Stomach (tissue), 9 donors: ENCODE results near the gene KRTAP5-2. TPM values are rescaled to one million over a fixed set of nuclear protein-coding genes. Genes with fewer than 3 reads are reported as not detected.

Experiments used
- DNase-seq, 2 donors: peaks; one replicate each; pipeline versions ENCODE4 v3.0.0 to v3.0.0-alpha.2; 2013 to 2019
- H3K27ac ChIP-seq, 5 donors: fragments of 200-600 bp in 4 of 5; sonication (generic) in 4 of 5; one replicate each; pipeline ENCODE4 v1.5.1; 2013 to 2019; ENCODE audit warnings: mild to moderate bottlenecking in 1 of 5, moderate library complexity in 1 of 5
- H3K27me3 ChIP-seq, 3 donors: fragments of 200-600 bp; sonication (generic); one replicate each; pipeline ENCODE4 v1.5.1; 2017 to 2019; ENCODE audit warnings: mixed run types in 1 of 3
- H3K36me3 ChIP-seq, 4 donors: fragments of 200-600 bp; sonication (generic); 1 replicate in 3 of 4; 2 replicates in 1 of 4; pipeline ENCODE4 v1.5.1; 2016 to 2019
- H3K4me1 ChIP-seq, 4 donors: fragments of 200-600 bp; sonication (generic); one replicate each; pipeline ENCODE4 v1.5.1; 2016 to 2019
- H3K4me3 ChIP-seq, 4 donors: fragments of 200-600 bp; sonication (generic) in 3 of 4; one replicate each; pipeline ENCODE4 v1.5.1; 2016 to 2019; ENCODE audit warnings: mild to moderate bottlenecking in 1 of 4
- H3K9me3 ChIP-seq, 4 donors: fragments of 200-600 bp; sonication (generic); one replicate each; pipeline ENCODE4 v1.5.1; 2016 to 2019
- CTCF ChIP-seq, 7 experiments: fragments of 450-650 bp in 4 of 7; fragments of 200-600 bp in 3 of 7; sonication (generic) in 3 of 7; IDR thresholded peaks; one replicate each; pipeline ENCODE4 v1.5.1; 2016 to 2019; ENCODE audit warnings: antibody characterized with exemption in 7 of 7, control low read depth in 2 of 7, mild to moderate bottlenecking in 1 of 7
- EP300 ChIP-seq: sonication (generic); formaldehyde crosslinking; IDR thresholded peaks from one replicate; pipeline ENCODE4 v1.6.1; 2017; ENCODE audit warnings: antibody characterized with exemption
- POLR2A ChIP-seq, 4 donors: fragments of 450-650 bp; IDR thresholded peaks; one replicate each; pipeline ENCODE4 v1.6.1; 2016; ENCODE audit warnings: antibody characterized with exemption in 4 of 4, control low read depth in 2 of 4, mild to moderate bottlenecking in 1 of 4, moderate library complexity in 1 of 4
- POLR2AphosphoS5 ChIP-seq, 3 donors: sonication (generic); formaldehyde crosslinking; IDR thresholded peaks; one replicate each; pipeline ENCODE4 v1.6.1; 2016; ENCODE audit warnings: antibody characterized with exemption in 3 of 3
- WGBS, 5 donors: extraction: QIAGEN DNeasy Blood & Tissue Kit in 3 of 5; methylation state at CpG; one replicate each; pipeline versions ENCODE4 v1.1.5 to v1.1.7; 2013 to 2018; 5-methylcytosine and 5-hydroxymethylcytosine counted together
- intact Hi-C: fragments of 100-400 bp; cut with DNase I; formaldehyde crosslinking; loops from one replicate; pipeline ENCODE4 v1.15.1; 2023; ENCODE audit warnings: low total_unique reads
- polyA plus RNA-seq, 3 donors: library from polyadenylated mRNA; stranded (reverse); fragments of 200-250 nt; gene quantifications; one replicate each; pipeline ENCODE4 v1.2.3, GENCODE V29; 2013
- total RNA-seq, 5 donors: library from RNA; depleted of rRNA; stranded (reverse); fragments of >200 nt; gene quantifications; one replicate each; pipeline versions ENCODE4 v1.1.0 to v1.2.3, GENCODE V29; 2014 to 2016
- donor health status: healthy with polysubstance abuse.
- donor health status: Bipolar disorder and iron deficiency.
- donor health status: healthy.

The KRTAP5-2 gene
- total and polyA plus RNA-seq, 8 donors: not detected

GRCh38 chr11:1630271-1630670 is 32.2 kb upstream of the KRTAP5-2 start:
- no peak for TF ChIP-seq EP300
- no peak for TF ChIP-seq CTCF (IDR thresholded peaks at IDR 0.05)
- no peak for TF ChIP-seq POLR2A (IDR thresholded peaks at IDR 0.05)
- no peak for TF ChIP-seq POLR2AphosphoS5 (IDR thresholded peaks at IDR 0.05)
- peaks cover 0 to 88% (median 37%) of the 10 kb centered on the region in 3 donors for H3K27me3 ChIP-seq
- intact Hi-C loops: no loop called here

GRCh38 chr11:1629326-1630185 is 31.5 kb upstream of the KRTAP5-2 start, which contains the start of gene KRTAP5-5:
Gene KRTAP5-5 (plus strand): TSS chr11:1629775. CDS start chr11:1629841, 66 bp downstream.
- 67 to 76% (median 71%) methylated on average over 16 to 25 of the region's 26 CpGs for WGBS, 5 donors
- H3K9me3 ChIP-seq: no peaks in the 10 kb centered on the region
- intact Hi-C loops: no loop called here

More at GRCh38 chr11:1630271-1630670, 32.2 kb upstream of the KRTAP5-2 start:
- DNase-seq: no peak
- 46 to 69% (median 67%) methylated on average over 1 to 2 of the region's 2 CpGs for WGBS, 5 donors
- Histone ChIP-seq H3K9me3 (no peaks in the 10 kb centered on the region), H3K4me1 (peaks cover 0 to 9% (median 3%) of the 10 kb centered on the region in 4 donors), H3K4me3 (no peak overlapping the region), H3K36me3 (no peaks in the 10 kb centered on the region), H3K27ac (no peak overlapping the region)

GRCh38 chr11:1628506-1629325 is 30.6 kb upstream of the KRTAP5-2 start:
- intact Hi-C loops: no loop called here
- DNase-seq: peak; percentile 58 to 82
- Histone ChIP-seq H3K27ac (no peak overlapping the region), H3K4me1 (peaks cover 0 to 9% (median 3%) of the 10 kb centered on the region in 4 donors), H3K4me3 (no peak overlapping the region), H3K36me3 (no peaks in the 10 kb centered on the region), H3K9me3 (no peaks in the 10 kb centered on the region), H3K27me3 (peaks cover 0 to 80% (median 30%) of the 10 kb centered on the region in 3 donors)
- 25 to 53% (median 28%) methylated on average over 17 to 35 of the region's 35 CpGs for WGBS, 5 donors
- peak in 5 of 7 experiments; percentile 27 to 91 (median 85) for TF ChIP-seq CTCF (IDR thresholded peaks at IDR 0.05)
- TF ChIP-seq POLR2A (IDR thresholded peaks at IDR 0.05): no peak

More at GRCh38 chr11:1629326-1630185, 31.5 kb upstream of the KRTAP5-2 start, which contains the start of gene KRTAP5-5:
- TF ChIP-seq CTCF (IDR thresholded peaks at IDR 0.05) (no peak), POLR2AphosphoS5 (IDR thresholded peaks at IDR 0.05) (no peak), POLR2A (IDR thresholded peaks at IDR 0.05) (no peak), EP300 (no peak)
- H3K27ac ChIP-seq: no peak within 1 kb of the TSS
- no peak within 1 kb of the TSS for H3K4me3 ChIP-seq
- peaks cover 0 to 9% (median 3%) of the 10 kb centered on the region in 4 donors for H3K4me1 ChIP-seq
- H3K36me3 ChIP-seq: no peaks in the 10 kb centered on the region
- no peak for DNase-seq
- peaks cover 0 to 87% (median 37%) of the 10 kb centered on the region in 3 donors for H3K27me3 ChIP-seq

- H3K36me3 ChIP-seq: no peaks in the 10 kb centered on the region
These were observed 27.4 kb upstream of the KRTAP5-2 start for GRCh38 chr11:1625541-1625940.

More at GRCh38 chr11:1625541-1625940, 27.4 kb upstream of the KRTAP5-2 start:
- DNase-seq: no peak
- Histone ChIP-seq H3K4me3 (no peak overlapping the region), H3K27ac (no peak overlapping the region), H3K9me3 (no peaks in the 10 kb centered on the region), H3K27me3 (peaks cover 0 to 71% (median 13%) of the 10 kb centered on the region in 3 donors), H3K4me1 (peaks cover 0 to 9% (median 3%) of the 10 kb centered on the region in 4 donors)
- 75 to 87% (median 81%) methylated on average over 11 to 13 of the region's 13 CpGs for WGBS, 5 donors
- intact Hi-C loops: no loop called here
- TF ChIP-seq POLR2A (IDR thresholded peaks at IDR 0.05) (no peak), EP300 (no peak), POLR2AphosphoS5 (IDR thresholded peaks at IDR 0.05) (no peak), CTCF (IDR thresholded peaks at IDR 0.05) (no peak)
